Ectodermal cell (in vitro differentiated cells): ENCODE data around the gene RPS21.

ENCODE experiments used
- H3K27ac ChIP-seq: 2 replicates; pipeline ENCODE4 v1.7.0; 2013; ENCODE audit warnings: mild to moderate bottlenecking, low read depth, low read length; ENCODE audit not compliant: insufficient read depth, poor library complexity, severe bottlenecking
- H3K27me3 ChIP-seq: 2 replicates; pipeline ENCODE4 v1.7.0; 2013; ENCODE audit warnings: mild to moderate bottlenecking, low read length; ENCODE audit not compliant: insufficient read depth, control insufficient read depth, poor library complexity, severe bottlenecking
- H3K36me3 ChIP-seq: one replicate; pipeline ENCODE4 v1.7.0; 2013; ENCODE audit warnings: low read length; ENCODE audit not compliant: control insufficient read depth, insufficient read depth
- H3K4me1 ChIP-seq: one replicate; pipeline ENCODE4 v1.7.0; 2013; ENCODE audit warnings: low read length; ENCODE audit not compliant: control insufficient read depth, insufficient read depth
- H3K4me3 ChIP-seq: 2 replicates; pipeline ENCODE4 v1.7.0; 2013; ENCODE audit warnings: low read depth, low read length, control low read depth; ENCODE audit not compliant: insufficient read depth
- H3K9me3 ChIP-seq: 2 replicates; pipeline ENCODE4 v1.7.0; 2013; ENCODE audit warnings: mild to moderate bottlenecking, low read length, moderate library complexity; ENCODE audit not compliant: control insufficient read depth
- WGBS, 2 experiments: methylation state at CpG; one replicate each; pipeline ENCODE4 v1.1.7; 2013; ENCODE audit warnings: missing lambda C conversion rate in 2 of 2; 5-methylcytosine and 5-hydroxymethylcytosine counted together

RPS21 gene

DNA sequence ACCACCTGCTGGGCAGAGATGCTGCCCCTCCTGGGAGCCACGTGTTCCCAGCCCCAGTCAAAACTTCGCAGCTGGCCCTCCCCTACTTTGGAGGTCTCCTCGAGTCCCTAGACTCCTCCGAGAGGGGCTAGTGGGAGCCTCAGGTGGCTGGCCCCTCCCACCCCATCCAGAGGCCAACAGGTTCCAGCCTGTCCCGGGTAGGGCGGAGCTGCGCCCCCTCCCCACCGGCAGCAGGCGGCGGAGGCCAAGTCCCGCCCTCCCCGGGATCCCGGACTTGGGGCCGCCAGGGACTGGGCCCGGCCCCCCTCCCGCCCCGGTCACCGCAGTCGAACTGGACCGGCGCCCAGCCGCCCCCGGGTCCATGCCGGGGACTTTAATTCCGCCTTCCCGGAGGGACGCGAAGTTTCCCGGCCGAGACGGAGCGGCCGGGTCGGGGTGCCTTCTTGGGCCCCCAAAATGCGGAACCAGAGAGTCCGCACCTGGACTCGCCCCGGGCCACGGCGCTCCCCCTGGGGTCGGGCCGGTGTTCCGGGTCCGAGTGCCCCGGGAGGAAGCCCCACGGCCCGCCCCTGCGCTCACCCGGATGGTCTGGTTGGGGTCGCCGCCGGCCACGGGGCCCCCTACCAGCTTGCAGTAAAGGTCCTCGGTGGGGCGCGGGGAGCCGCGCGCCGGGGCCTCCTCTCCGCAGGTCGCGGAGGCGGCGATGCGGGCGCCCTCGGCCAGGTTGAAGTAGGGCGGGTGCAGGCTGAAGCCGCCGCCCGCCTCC is 20.4 kb upstream of the RPS21 start:
- Histone ChIP-seq H3K4me1 (peaks cover 74% of the 10 kb centered on the region), H3K27ac (peak overlapping the region; percentile 50), H3K27me3 (peaks cover 10% of the 10 kb centered on the region), H3K36me3 (no peaks in the 10 kb centered on the region), H3K9me3 (no peaks in the 10 kb centered on the region), H3K4me3 (peak overlapping the region; percentile 89)
- 0% methylated on average over 72 of the region's 72 CpGs for WGBS, 2 experiments

DNA sequence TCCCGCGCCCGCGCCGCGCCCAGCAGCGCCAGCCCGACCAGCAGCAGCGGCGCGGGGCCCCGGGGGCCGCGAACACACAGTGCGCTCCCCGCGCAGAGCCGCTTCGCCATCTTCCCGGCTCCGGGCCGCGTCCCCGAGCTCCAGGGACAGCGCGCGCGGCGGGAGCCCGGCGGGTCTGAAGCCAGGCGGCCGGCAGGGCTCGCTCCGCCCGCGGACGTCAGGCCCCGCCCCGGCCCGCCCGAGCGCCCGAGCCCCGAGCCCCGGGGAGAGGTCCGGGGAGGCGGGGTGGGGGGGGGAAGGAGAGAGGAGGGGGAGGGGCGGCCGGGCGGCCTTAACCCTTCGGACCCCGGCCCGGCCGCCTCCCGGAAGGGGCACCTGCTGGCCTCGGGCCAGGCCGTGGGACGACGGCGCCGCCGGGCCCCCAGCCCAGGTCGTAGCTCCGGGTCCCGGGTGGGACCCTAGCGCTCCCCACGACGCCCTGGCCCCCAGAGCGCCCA is 19.7 kb upstream of the RPS21 start, which contains the start of gene LAMA5:
LAMA5 (minus strand) TSS at position 177 of the 497 bp plus-strand sequence; CDS start at position 110, 67 bp downstream.
- no peaks in the 10 kb centered on the region for H3K36me3 ChIP-seq
- peaks cover 10% of the 10 kb centered on the region for H3K27me3 ChIP-seq
- peaks cover 67% of the 10 kb centered on the region for H3K4me1 ChIP-seq
- H3K27ac ChIP-seq: peak within 1 kb of the TSS; percentile 50
- WGBS, 2 experiments: 0% methylated on average over 55 to 63 of the region's 70 CpGs
- no peaks in the 10 kb centered on the region for H3K9me3 ChIP-seq
- H3K4me3 ChIP-seq: peak within 1 kb of the TSS; percentile 89

DNA sequence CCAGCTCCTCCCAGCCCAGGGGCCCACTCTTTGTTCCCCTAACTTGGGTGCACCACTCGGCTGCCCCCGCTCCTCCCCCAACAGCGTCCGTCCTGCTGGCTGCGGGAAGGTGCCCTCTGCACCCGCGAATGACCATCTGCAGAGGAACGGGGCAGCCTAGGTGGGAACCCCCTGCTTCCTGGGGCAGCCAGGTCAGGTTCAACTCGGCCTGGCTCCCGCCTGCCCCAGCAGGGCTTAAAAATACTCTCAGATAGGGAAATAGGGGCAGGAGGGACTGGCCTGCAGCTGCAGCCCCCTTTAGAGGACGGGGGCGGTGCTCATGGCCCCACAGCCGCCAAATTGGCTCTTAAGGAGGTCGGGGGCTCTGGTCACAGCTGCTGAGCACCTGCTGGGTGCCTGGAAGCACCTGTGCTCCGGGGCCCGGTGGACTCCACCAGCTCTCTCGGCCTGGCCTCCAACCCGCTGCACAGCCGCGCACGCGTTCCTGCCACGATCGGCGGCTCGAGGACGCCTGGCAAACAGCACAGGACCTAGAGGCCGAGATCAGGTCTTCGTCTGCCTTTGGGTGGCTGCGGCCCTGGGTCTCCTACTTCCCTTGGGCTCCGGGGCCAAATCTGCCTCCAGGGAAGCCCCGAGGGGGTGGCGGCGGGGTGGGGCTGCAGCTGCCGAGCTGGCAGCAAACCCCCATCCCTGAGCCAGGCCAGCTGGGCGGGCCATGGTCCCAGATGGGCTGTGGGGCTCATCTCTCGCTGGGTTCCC is 19.1 kb upstream of the RPS21 start:
- no peaks in the 10 kb centered on the region for H3K9me3 ChIP-seq
- 4% methylated on average over 37 of the region's 37 CpGs for WGBS, 2 experiments
- no peaks in the 10 kb centered on the region for H3K36me3 ChIP-seq
- H3K27me3 ChIP-seq: peaks cover 10% of the 10 kb centered on the region
- H3K4me1 ChIP-seq: peaks cover 61% of the 10 kb centered on the region
- H3K27ac ChIP-seq: peak overlapping the region; percentile 42
- H3K4me3 ChIP-seq: peak overlapping the region; percentile 39

DNA sequence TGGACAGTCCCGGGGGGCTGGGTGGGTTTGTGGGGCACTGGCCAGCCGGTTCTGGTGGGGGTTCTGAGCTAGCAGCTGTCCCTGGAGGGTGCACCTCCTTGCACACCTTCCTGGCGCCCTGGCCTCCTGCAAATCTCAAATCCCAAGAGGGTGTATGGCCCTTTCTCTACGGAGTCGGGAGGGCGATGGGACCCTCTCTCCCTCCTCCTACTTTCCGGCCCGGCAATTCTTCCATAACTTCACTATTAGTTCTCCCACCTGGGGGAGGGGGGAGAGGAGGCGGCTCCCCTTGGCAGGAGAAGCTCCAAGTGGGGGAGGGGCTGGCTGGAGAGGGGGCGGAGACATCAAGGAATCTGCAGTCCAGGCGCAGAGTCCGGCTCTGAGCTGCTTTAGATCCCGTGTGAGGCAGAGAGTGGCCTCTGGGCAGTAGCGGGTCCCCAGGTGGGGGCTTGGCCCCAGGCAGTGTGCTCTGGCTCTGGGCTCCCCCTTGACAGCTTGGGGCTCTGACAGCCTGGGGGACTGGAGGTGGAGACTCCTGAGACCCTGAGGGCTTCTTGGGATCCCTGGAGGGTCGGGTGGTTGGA is 18.4 kb upstream of the RPS21 start:
- no peaks in the 10 kb centered on the region for H3K9me3 ChIP-seq
- H3K27me3 ChIP-seq: peaks cover 10% of the 10 kb centered on the region
- H3K36me3 ChIP-seq: no peaks in the 10 kb centered on the region
- H3K4me3 ChIP-seq: peak overlapping the region; percentile 39
- H3K4me1 ChIP-seq: peaks cover 54% of the 10 kb centered on the region
- peak overlapping the region; percentile 79 for H3K27ac ChIP-seq
- 2 to 5% methylated on average over 13 of the region's 15 CpGs for WGBS, 2 experiments

DNA sequence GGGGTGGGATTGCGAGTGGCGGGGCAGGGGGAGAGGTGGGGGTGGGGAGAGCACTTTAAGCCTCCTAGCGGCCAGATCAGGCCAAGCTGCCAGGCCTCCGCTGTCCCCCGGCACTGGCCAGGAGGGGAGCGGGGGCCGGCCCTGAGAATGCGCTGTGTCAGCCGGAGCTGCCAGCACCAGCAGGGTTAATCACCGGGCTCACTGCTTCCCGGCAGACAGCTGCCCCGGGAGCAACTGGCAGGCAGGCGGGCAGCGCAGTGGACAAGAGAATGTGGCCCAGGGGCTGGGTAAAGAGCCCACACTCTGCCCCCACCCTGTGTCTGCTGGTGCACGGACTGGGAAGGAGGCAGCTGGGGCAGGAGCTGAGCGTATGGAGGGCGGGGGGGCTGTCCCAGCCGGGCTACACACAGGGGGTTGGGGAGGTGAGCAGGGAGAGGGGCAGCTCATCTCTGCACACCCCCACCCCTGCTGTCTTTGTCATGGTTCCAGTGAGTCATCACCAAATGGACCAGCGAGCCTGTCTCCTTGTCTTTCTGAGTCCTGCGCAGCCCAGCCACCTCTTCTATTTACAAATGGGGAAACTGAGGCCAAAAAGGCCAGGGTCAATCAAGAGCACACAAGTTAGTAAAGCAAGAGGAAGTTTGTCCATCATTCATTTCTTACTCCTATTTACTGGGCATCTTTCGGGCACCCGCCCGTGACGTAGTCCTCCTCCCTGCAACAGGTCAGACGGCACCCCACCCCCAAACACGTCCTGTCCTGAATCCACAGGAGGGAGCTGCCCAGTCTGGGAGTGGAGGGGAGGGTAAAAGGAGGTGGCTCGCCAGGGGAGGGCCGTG is 17.7 kb upstream of the RPS21 start:
- H3K27ac ChIP-seq: peak overlapping the region; percentile 79
- H3K27me3 ChIP-seq: peaks cover 10% of the 10 kb centered on the region
- peak overlapping the region; percentile 39 for H3K4me3 ChIP-seq
- WGBS, 2 experiments: 21 to 22% methylated on average over 27 to 28 of the region's 28 CpGs
- no peaks in the 10 kb centered on the region for H3K9me3 ChIP-seq
- no peaks in the 10 kb centered on the region for H3K36me3 ChIP-seq
- H3K4me1 ChIP-seq: peaks cover 47% of the 10 kb centered on the region

DNA sequence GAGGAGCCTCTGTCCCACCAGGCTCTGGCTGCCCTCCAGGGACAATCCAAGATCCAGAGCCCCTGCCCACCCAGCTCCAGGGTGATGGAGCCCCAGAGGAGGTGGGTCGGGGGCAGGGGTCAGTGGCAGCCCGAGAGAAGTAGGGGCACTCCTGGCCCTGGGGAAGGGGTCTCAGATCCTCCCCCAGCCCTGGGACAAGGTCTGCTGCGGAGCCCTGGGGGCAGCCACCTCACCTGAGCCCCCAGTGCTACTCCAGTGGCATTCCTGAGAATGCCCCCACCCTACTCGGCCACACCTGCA is 17.1 kb upstream of the RPS21 start:
- 75 to 79% methylated on average over 4 of the region's 4 CpGs for WGBS, 2 experiments
- Histone ChIP-seq H3K4me1 (peaks cover 45% of the 10 kb centered on the region), H3K27me3 (peaks cover 10% of the 10 kb centered on the region)

DNA sequence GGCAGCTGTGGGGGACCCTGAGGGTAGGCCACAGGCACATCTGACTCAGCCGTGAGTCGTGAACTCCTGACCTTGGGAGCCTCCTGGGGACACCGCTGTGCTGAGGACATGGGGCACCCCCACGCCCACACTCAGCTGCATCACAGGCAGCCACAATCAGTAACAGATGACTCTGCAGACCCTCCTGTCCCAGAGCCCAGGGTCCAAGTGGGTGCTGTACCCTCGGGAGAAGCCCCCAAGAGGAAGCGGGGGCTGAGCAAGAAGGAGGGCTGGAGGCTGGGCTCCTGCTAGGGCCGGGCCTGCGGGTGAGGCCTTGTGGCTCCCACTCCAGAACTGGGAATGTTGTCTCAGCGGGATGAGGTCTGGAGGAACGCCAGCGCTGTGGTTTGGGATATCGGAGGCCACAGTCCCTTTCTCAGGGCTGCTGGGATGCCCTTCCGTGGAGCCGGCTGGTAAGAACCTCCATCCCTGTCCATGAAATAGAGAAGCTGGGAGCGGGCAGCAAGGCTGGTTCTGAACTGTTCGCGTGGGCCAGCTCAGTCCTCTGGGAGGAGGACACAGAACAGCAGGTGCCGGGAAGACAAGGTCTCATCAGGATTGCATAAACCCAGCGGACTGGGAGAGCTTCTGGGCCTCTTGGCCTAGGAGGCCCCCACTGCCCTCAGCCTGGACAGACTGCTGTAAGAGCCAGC is 16.6 kb upstream of the RPS21 start:
- H3K27me3 ChIP-seq: peaks cover 10% of the 10 kb centered on the region
- H3K4me3 ChIP-seq: no peak overlapping the region
- H3K9me3 ChIP-seq: no peaks in the 10 kb centered on the region
- H3K4me1 ChIP-seq: peaks cover 45% of the 10 kb centered on the region
- no peaks in the 10 kb centered on the region for H3K36me3 ChIP-seq
- 83 to 84% methylated on average over 19 of the region's 19 CpGs for WGBS, 2 experiments
- no peak overlapping the region for H3K27ac ChIP-seq

More for the DNA sequence above, 17.1 kb upstream of the RPS21 start:
- no peaks in the 10 kb centered on the region for H3K9me3 ChIP-seq
- H3K36me3 ChIP-seq: no peaks in the 10 kb centered on the region
- no peak overlapping the region for H3K27ac ChIP-seq
- H3K4me3 ChIP-seq: peak overlapping the region; percentile 39

DNA sequence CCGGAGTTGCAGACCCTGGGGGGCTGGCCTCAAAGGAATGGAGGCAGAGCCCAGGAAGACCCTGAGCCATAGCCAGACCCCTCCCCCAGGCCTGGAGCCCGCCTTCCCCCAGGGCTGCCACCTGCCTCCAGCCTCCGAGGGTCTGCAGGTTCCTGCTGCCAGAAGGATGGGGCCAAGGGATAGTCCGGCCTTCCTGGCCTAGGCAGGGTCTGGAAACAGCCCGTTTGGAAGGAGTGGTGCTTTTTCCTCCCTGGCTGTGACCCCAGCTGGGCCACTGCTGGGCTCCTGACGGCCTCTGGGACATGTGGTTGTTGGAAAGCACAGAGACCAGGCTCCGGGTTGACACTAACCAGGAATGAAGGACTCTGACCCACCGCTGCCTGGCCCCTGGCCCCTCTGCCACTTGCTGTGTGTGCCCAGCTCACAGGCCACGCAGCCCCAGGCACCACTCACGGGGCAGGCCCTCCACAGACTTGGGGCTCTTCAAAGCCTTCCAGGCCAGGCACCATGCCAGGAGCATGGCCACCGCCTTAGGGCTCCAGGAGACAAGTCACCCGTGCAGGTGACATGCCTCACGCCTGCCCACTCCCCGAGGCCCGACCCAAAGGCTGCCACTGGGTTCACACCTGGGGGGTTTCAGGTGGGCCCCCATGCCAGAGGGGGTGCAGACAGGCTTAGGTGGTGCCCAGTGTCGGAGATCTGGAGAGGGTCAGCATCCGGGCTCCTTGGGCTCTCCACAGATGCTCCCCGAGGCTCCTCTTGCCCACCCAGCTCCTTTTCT is 15.9 kb upstream of the RPS21 start:
- WGBS, 2 experiments: 82 to 84% methylated on average over 18 of the region's 18 CpGs
- no peaks in the 10 kb centered on the region for H3K36me3 ChIP-seq

DNA sequence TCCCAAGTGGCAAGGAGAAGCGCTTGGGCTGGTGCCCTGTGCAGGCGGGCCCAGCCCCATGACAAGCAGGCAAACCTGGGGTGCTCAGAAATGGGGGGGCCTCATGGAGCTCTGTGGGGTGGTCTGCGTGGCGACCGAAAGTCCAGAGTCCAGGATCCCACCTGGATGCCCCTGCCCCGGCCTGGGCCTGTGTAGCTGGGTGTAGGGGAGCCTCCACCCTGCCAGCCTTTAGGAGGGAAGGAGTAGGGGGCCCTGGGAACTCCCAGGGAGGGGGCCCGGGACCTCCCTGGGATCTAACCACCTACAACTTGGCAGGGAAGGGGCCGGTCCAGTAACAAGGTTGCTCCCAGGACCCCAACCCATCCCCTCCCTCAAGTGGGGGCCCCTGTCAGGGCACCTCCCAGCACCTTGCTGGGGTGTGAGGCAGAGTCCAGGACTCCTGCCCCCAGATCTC is 15.3 kb upstream of the RPS21 start:
- Histone ChIP-seq H3K36me3 (no peaks in the 10 kb centered on the region), H3K4me3 (no peak overlapping the region), H3K4me1 (peaks cover 45% of the 10 kb centered on the region), H3K9me3 (no peaks in the 10 kb centered on the region), H3K27me3 (peaks cover 10% of the 10 kb centered on the region), H3K27ac (no peak overlapping the region)
- WGBS, 2 experiments: 94 to 95% methylated on average over 8 of the region's 8 CpGs

More for the DNA sequence above, 15.9 kb upstream of the RPS21 start:
- no peak overlapping the region for H3K27ac ChIP-seq
- no peaks in the 10 kb centered on the region for H3K9me3 ChIP-seq
- H3K4me1 ChIP-seq: peaks cover 44% of the 10 kb centered on the region
- H3K4me3 ChIP-seq: no peak overlapping the region
- peaks cover 10% of the 10 kb centered on the region for H3K27me3 ChIP-seq
